SK-N-SH (cell line): ENCODE measurements around the gene C1QTNF8. TPM values are rescaled to one million over a fixed set of nuclear protein-coding genes. Genes with fewer than 3 reads are reported as not detected.
A peak's percentile ranks its signal among the peaks of the same experiment; 100 is the strongest.

ENCODE experiments used
- CTCF ChIA-PET: fragments of 300-600, 350-600 bp; formaldehyde crosslinking; extraction: SDS; loops from one replicate; lab custom pipeline; 2021; lab: Yijun Ruan, JAX
- POLR2A ChIA-PET: fragments of 350-600 bp; sonication (Branson Sonifier 250); formaldehyde crosslinking; extraction: SDS; loops from one replicate; lab custom pipeline; 2020; ENCODE audit warnings: antibody characterized with exemption, inconsistent platforms; lab: Yijun Ruan, JAX
- DNase-seq: peaks from one replicate; pipeline ENCODE4 v3.0.0; 2012
- H2AFZ ChIP-seq: fragments of 200-600 bp; sonication (generic); 2 replicates; pipeline ENCODE4 v1.8.1; 2016; ENCODE audit warnings: antibody characterized with exemption, mild to moderate bottlenecking, low read depth
- H3F3A ChIP-seq: fragments of 200-600 bp; sonication (generic); replicated peaks from 2 replicates; pipeline ENCODE3; 2016; ENCODE audit warnings: antibody characterized with exemption, mild to moderate bottlenecking; ENCODE audit not compliant: insufficient read depth
- H3K27ac ChIP-seq, 2 experiments: fragments of 200-500 bp in 1 of 2; fragments of 200-600 bp in 1 of 2; sonication (Bioruptor generic) in 1 of 2; sonication (generic), shearing (Covaris generic) in 1 of 2; 2 replicates each; pipeline versions ENCODE4 v1.5.1 to v1.6.1; 2014 to 2016; ENCODE audit warnings: low read depth in 2 of 2, inconsistent platforms in 1 of 2, low read length in 1 of 2, mild to moderate bottlenecking in 1 of 2, mixed read lengths in 1 of 2
- H3K27me3 ChIP-seq: fragments of 200-600 bp; sonication (generic), shearing (Covaris generic); 2 replicates; pipeline ENCODE4 v1.6.1; 2016; ENCODE audit warnings: mixed run types; ENCODE audit not compliant: insufficient read depth
- H3K36me3 ChIP-seq, 2 experiments: fragments of 200-500 bp in 1 of 2; fragments of 200-600 bp in 1 of 2; sonication (Bioruptor generic) in 1 of 2; sonication (generic) in 1 of 2; replicated peaks in 1 of 2; 2 replicates each; pipeline versions ENCODE3 to v1.5.1; 2014 to 2016; ENCODE audit warnings: low read length in 1 of 2, mild to moderate bottlenecking in 1 of 2; ENCODE audit not compliant: insufficient read depth in 2 of 2, control insufficient read depth in 1 of 2
- H3K4me1 ChIP-seq, 2 experiments: fragments of 200-500 bp in 1 of 2; fragments of 200-600 bp in 1 of 2; sonication (Bioruptor generic) in 1 of 2; sonication (generic), shearing (Covaris generic) in 1 of 2; 2 replicates each; pipeline versions ENCODE4 v1.5.1 to v1.6.1; 2014 to 2016; ENCODE audit warnings: low read depth in 1 of 2, low read length in 1 of 2, mixed run types in 1 of 2; ENCODE audit not compliant: insufficient read depth in 2 of 2, control insufficient read depth in 1 of 2
- H3K4me2 ChIP-seq: fragments of 200-600 bp; sonication (generic), shearing (Covaris generic); 2 replicates; pipeline ENCODE4 v1.6.1; 2017; ENCODE audit warnings: mixed run types
- H3K4me3 ChIP-seq, 2 experiments: fragments of 200-500 bp in 1 of 2; fragments of 200-600 bp in 1 of 2; sonication (Bioruptor generic) in 1 of 2; sonication (generic), shearing (Covaris generic) in 1 of 2; 2 replicates each; pipeline versions ENCODE4 v1.5.1 to v1.8.1; 2014 to 2016; ENCODE audit warnings: low read depth in 2 of 2, inconsistent platforms in 1 of 2, low read length in 1 of 2, mild to moderate bottlenecking in 1 of 2, mixed read lengths in 1 of 2, moderate library complexity in 1 of 2
- H3K79me2 ChIP-seq: fragments of 200-600 bp; sonication (generic); 2 replicates; pipeline ENCODE4 v1.8.1; 2017; ENCODE audit warnings: mild to moderate bottlenecking; ENCODE audit not compliant: insufficient read depth
- H3K9ac ChIP-seq: fragments of 200-600 bp; sonication (generic); 2 replicates; pipeline ENCODE4 v1.6.1; 2017; ENCODE audit warnings: mixed run types
- H3K9me2 ChIP-seq: fragments of 200-600 bp; sonication (generic); 2 replicates; pipeline ENCODE4 v1.6.1; 2017; ENCODE audit warnings: mixed run types
- H3K9me3 ChIP-seq: fragments of 200-600 bp; sonication (generic); 2 replicates; pipeline ENCODE4 v1.6.1; 2017; ENCODE audit warnings: mixed run types, mild to moderate bottlenecking, moderate library complexity
- H4K20me1 ChIP-seq: fragments of 200-600 bp; sonication (generic); 2 replicates; pipeline ENCODE4 v1.6.1; 2017; ENCODE audit warnings: mild to moderate bottlenecking, mixed run types; ENCODE audit not compliant: insufficient read depth
- CHD2 ChIP-seq: fragments of 150-350 bp; IDR thresholded peaks from 2 replicates; pipeline ENCODE4 v1.6.1; 2018; ENCODE audit warnings: low read length; ENCODE audit not compliant: partially characterized antibody
- EZH2phosphoT487 ChIP-seq: fragments of 200-600 bp; sonication (generic); IDR thresholded peaks from 2 replicates; pipeline ENCODE4 v1.6.1; 2017; ENCODE audit warnings: low read depth, mixed run types, mild to moderate bottlenecking, antibody characterized with exemption, moderate library complexity, borderline replicate concordance
- FOXJ3 ChIP-seq: sonication (generic); formaldehyde crosslinking; IDR thresholded peaks from 2 replicates; pipeline ENCODE4 v1.5.1; 2020; ENCODE audit warnings: mild to moderate bottlenecking, missing genetic modification reagents
- GATA2 ChIP-seq: sonication (generic); formaldehyde crosslinking; IDR thresholded peaks from 2 replicates; pipeline ENCODE4 v1.5.0; 2020; ENCODE audit warnings: mild to moderate bottlenecking, missing genetic modification reagents
- JUND ChIP-seq: IDR thresholded peaks from 2 replicates; pipeline ENCODE4 v1.4.0; 2012
- MEF2A ChIP-seq: IDR thresholded peaks from 2 replicates; pipeline ENCODE4 v1.4.0; 2012; ENCODE audit warnings: low read depth, borderline replicate concordance
- MXI1 ChIP-seq: IDR thresholded peaks from 2 replicates; pipeline ENCODE4 v1.6.1; 2012; ENCODE audit warnings: mild to moderate bottlenecking, low read depth, low read length, improper control_type of control experiment
- NFIC ChIP-seq: IDR thresholded peaks from 2 replicates; pipeline ENCODE4 v1.4.0; 2012; ENCODE audit warnings: borderline replicate concordance
- NRF1 ChIP-seq: IDR thresholded peaks from 2 replicates; pipeline ENCODE4 v1.6.1; 2012; ENCODE audit warnings: low read depth, mild to moderate bottlenecking, low read length
- POLR2AphosphoS5 ChIP-seq: IDR thresholded peaks from 2 replicates; pipeline ENCODE4 v1.6.1; 2012; ENCODE audit warnings: low read depth, low read length
- RCOR1 ChIP-seq: fragments of 150-350 bp; IDR thresholded peaks from 2 replicates; pipeline ENCODE4 v1.6.1; 2017; ENCODE audit warnings: antibody characterized with exemption, low read length
- RXRA ChIP-seq: IDR thresholded peaks from 2 replicates; pipeline ENCODE4 v1.4.0; 2012; ENCODE audit warnings: low read depth, mild to moderate bottlenecking, borderline replicate concordance
- TAF1 ChIP-seq: IDR thresholded peaks from 2 replicates; pipeline ENCODE4 v1.6.1; 2012; ENCODE audit warnings: low read depth, mild to moderate bottlenecking, low read length, moderate library complexity, borderline replicate concordance
- TCF12 ChIP-seq: IDR thresholded peaks from 2 replicates; pipeline ENCODE4 v1.4.0; 2012
- WGBS: methylation state at CpG from one replicate; pipeline ENCODE4 v1.1.6; 2017; ENCODE audit warnings: low lambda C conversion rate; 5-methylcytosine and 5-hydroxymethylcytosine counted together
- polyA plus RNA-seq, 3 experiments: library from polyadenylated mRNA; depleted of rRNA; stranded (reverse); fragments of >200 nt; gene quantifications; 2 replicates each; pipeline ENCODE4 v1.2.3, GENCODE V29; 2012
- TF ChIP-seq, protein P1 (sequence below): fragments of 150-350 bp; IDR thresholded peaks from 2 replicates; pipeline ENCODE4 v1.6.1; 2016; ENCODE audit warnings: mild to moderate bottlenecking, low read depth, low read length
- TF ChIP-seq, protein P2 (sequence below): fragments of 150-350 bp; IDR thresholded peaks from 2 replicates; pipeline ENCODE4 v1.6.1; 2017; ENCODE audit warnings: antibody characterized with exemption, low read length, low read depth, borderline replicate concordance

C1QTNF8 gene
- polyA plus RNA-seq, 1 of the 3 experiments (the other 2 are of a cell fraction): not detected

DNA sequence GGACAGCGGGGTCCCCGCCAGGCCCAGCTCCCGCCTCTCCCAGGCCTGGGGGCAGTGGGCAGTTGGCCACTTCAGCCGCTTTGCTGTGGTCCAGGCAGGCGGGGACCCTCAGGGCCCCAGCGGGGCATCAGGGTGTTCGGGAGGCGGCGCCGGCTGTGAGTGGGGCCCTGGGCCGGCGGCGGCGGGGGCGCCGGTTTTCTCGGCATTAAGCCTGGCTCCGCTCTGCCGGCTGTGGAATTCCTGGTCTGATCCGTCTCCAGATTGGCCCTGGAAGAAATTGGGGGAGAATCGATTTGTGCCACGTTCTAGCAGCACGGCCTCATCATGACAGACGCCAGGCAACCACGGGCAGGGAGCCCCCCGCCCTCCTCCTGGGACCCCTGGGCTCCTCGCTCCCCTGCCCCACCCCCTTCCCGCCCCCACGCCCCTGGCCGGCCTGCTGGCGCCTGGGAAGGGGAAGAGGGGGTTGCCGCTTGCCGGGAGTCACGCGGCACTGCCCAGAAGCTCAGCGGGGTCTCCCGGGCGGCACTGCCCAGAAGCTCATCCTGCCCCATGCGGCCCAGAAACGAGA lies 52.1 kb downstream of the C1QTNF8 start:
- H3K4me2 ChIP-seq: no peak overlapping the region
- CTCF ChIA-PET: interaction anchor here (9.6 kb wide), 1 partner anchor 13 kb away, joined by 76 read pairs; no protein-coding TSS in a partner anchor

GRCh38 chr16:1042866-1043265 lies 53.2 kb downstream of the C1QTNF8 start:
- Histone ChIP-seq H3K4me1 (no peaks in the 10 kb centered on the region), H3K9me2 (no peaks in the 10 kb centered on the region), H3K36me3 (no peaks in the 10 kb centered on the region), H4K20me1 (no peaks in the 10 kb centered on the region), H2AFZ (no peak overlapping the region), H3F3A (no peaks in the 10 kb centered on the region), H3K27me3 (peaks cover 70% of the 10 kb centered on the region), H3K9ac (no peak overlapping the region), H3K4me3 (no peak overlapping the region), H3K27ac (no peak overlapping the region), H3K9me3 (no peaks in the 10 kb centered on the region), H3K79me2 (no peaks in the 10 kb centered on the region), H3K4me2 (no peak overlapping the region)
- no peak for TF ChIP-seq CHD2
- no peak for TF ChIP-seq NFIC
- TF ChIP-seq POLR2AphosphoS5: no peak
- TF ChIP-seq, protein P1, sequence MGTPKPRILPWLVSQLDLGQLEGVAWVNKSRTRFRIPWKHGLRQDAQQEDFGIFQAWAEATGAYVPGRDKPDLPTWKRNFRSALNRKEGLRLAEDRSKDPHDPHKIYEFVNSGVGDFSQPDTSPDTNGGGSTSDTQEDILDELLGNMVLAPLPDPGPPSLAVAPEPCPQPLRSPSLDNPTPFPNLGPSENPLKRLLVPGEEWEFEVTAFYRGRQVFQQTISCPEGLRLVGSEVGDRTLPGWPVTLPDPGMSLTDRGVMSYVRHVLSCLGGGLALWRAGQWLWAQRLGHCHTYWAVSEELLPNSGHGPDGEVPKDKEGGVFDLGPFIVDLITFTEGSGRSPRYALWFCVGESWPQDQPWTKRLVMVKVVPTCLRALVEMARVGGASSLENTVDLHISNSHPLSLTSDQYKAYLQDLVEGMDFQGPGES: no peak
- TF ChIP-seq NRF1: peak; percentile 23; the same call in 1 of the 2 replicates
- ChIA-PET POLR2A (no interaction called here), CTCF (interaction anchor here (9.6 kb wide), 1 partner anchor 14 kb away, joined by 76 read pairs; no protein-coding TSS in a partner anchor)
- WGBS: no CpG with 5 or more reads among the region's 19 CpGs
- DNase-seq: no peak

More for the DNA sequence above, 52.1 kb downstream of the C1QTNF8 start:
- Histone ChIP-seq H3K4me1 (no peaks in the 10 kb centered on the region), H3K4me3 (no peak overlapping the region), H3K9ac (no peak overlapping the region), H3K27me3 (peaks cover 64% of the 10 kb centered on the region), H3K27ac (no peak overlapping the region), H3F3A (no peaks in the 10 kb centered on the region), H2AFZ (no peak overlapping the region), H3K79me2 (no peaks in the 10 kb centered on the region), H3K36me3 (no peaks in the 10 kb centered on the region), H4K20me1 (no peaks in the 10 kb centered on the region), H3K9me2 (no peaks in the 10 kb centered on the region), H3K9me3 (no peaks in the 10 kb centered on the region)
- TF ChIP-seq TAF1 (no peak), RCOR1 (no peak), GATA2 (CRISPR knock-in tag) (no peak), TCF12 (no peak), EZH2phosphoT487 (no peak), FOXJ3 (CRISPR knock-in tag) (no peak), JUND (no peak), RXRA (no peak), MXI1 (no peak), MEF2A (no peak)
- TF ChIP-seq, protein P2, sequence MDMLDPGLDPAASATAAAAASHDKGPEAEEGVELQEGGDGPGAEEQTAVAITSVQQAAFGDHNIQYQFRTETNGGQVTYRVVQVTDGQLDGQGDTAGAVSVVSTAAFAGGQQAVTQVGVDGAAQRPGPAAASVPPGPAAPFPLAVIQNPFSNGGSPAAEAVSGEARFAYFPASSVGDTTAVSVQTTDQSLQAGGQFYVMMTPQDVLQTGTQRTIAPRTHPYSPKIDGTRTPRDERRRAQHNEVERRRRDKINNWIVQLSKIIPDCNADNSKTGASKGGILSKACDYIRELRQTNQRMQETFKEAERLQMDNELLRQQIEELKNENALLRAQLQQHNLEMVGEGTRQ: no peak
- POLR2A ChIA-PET: no interaction called here
- 1% methylated on average over 26 of the region's 40 CpGs for WGBS
- no peak for DNase-seq
